Right lobe of liver (tissue), 4 donors: ENCODE results near the gene TPPP3.

Source experiments
- CTCF ChIP-seq, 4 donors: fragments of 200-600 bp in 3 of 4; fragments of 450-650 bp in 1 of 4; IDR thresholded peaks; one replicate each; pipeline versions ENCODE4 v1.5.1 to v1.8.0; 2016 to 2022; ENCODE audit warnings: antibody characterized with exemption in 4 of 4, mild to moderate bottlenecking in 2 of 4
- POLR2A ChIP-seq: fragments of 450-650 bp; IDR thresholded peaks from one replicate; pipeline ENCODE4 v1.6.1; 2017; ENCODE audit warnings: antibody characterized with exemption, mild to moderate bottlenecking
- donor health status: DM: no; HTN: no; CAD: no.
- donor health status: DM: no; HTN: no; CAD: no.
- donor health status: DM: no; HTN: yes; CAD: no.

GRCh38 chr16:67421030-67421429 lies 27.7 kb upstream of the TPPP3 start:
- no peak for TF ChIP-seq CTCF (IDR thresholded peaks at IDR 0.05)
- no peak for TF ChIP-seq POLR2A
